NCI-H146 treated with DMSO at 0.1 percent for 48 hours (cell line): ENCODE results near the gene SGCE.
A peak's percentile ranks its signal among the peaks of the same experiment; 100 is the strongest.

ENCODE experiments used
- DNase-seq: peaks from one replicate; lab custom pipeline; 2025; ENCODE audit not compliant: unreplicated experiment; lab: John Stamatoyannopoulos, UW

Gene SGCE

DNA sequence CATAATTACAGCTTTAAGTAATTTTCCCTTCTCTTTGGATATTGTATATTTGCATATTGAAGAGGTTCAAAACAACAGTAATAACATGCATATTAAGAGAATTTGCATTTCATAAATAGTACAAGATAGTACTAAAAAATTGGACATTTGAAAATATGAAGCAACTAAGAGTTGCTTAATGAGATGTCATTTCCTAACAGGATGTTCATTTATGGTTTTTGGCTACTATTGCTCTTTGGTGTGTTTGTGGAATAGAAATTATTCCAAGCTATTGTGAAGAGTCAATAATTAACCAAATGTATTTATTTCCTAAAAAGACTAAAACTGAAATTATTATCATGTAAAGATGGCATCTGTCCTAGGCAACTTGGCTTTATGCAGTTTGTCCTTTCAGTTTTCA, 4.1 kb upstream of the SGCE start:
- DNase-seq: no peak

DNA sequence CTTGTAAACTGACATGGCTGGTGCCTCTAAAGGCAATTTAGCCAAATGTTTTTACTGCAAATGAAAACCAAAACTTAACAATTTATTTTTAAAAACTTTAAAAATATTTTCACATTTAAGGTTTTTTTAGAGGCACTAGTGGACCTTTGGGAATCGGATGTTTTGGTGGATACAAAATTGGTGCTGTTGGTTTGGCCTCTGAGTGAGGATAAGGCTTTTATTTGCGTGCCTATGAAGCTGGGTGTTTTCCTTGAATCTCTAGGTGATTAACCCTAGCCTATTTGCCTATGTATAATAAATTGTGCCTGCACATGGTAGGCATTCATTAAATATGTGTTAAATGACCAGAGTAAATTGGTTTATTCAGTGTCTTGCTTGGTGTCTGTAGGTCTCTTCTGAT, 2.9 kb upstream of the SGCE start:
- DNase-seq: peak; percentile 34

DNA sequence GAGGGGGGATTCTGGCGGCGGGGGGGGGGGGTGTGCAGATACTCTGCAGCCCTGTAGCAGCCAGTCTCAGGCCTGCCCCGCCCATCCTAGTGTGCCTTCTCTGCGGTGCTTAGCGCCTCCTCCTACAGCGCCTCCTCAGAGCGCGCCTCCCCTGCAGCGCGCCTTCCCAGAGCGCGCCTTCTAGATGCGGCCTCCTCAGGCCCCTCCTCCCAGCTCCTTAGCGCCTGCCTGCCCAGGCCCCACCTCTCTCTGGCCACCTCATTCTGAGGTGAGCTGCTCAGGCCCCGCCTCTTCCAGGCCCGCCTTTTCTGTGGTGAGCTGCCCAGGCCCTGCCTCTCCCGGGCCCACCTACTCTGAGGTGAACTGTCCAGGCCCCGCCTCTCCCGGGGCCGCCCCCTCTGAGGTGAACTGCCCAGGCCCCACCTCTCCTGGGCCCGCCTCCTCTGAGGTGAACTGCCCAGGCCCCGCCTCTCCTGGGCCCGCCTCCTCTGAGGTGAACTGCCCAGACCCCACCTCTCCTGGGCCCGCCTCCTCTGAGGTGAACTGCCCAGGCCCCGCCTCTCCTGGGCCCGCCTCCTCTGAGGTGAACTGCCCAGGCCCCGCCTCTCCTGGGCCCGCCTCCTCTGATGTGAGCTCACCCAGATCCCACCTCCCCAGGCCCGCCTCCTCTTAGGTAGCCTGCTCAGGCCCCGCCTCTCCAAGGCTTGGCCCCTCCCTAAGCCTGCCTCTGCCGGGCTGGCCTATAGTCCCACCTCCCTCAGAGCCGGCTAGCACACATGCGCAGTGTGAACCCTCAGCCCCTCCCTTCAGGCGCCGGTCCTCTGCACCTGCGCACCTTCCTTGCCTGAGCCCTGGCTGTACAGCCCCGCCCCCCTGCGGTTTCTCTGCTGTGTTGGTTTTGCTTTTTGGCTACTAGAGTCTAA, 2.1 kb upstream of the SGCE start:
- peak; percentile 94 for DNase-seq

DNA sequence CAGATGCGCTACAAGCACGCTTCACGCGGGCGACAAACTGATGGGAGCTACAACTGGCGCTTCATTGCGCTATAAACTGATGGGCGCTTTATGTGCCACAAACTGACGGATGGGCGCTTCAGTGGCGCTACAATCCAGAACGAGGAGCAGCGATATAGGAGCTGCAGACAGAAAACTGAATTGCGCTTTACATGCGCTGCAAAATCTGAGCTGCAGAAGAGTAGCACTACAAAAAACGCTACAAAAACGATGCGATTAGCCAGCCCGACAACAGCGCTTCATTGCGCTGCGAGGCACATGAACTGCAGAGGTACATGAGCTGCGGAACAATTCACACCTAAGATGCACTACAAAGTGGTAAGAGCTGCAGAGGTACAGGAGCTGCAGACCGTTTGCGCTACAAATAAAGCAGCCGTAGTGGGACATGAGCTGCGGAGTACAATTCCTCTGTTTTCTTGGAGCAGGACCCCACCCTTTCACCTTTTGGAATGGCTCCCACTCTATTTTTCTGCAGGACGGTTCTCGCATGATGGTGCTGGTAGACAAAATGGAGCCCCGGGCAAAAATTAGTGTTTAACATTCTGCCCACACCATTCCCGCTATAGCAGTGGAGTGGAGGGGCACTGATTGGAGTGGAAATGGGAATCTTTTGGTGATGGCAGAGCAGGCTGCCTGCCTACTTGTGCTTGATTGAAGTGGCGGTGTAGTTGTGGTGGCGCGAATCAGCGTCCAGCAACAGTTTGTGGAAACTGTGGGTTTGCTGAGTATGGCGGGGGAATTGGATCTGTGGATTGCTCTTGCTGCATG, 1.2 kb upstream of the SGCE start:
- DNase-seq: peak; percentile 51

DNA sequence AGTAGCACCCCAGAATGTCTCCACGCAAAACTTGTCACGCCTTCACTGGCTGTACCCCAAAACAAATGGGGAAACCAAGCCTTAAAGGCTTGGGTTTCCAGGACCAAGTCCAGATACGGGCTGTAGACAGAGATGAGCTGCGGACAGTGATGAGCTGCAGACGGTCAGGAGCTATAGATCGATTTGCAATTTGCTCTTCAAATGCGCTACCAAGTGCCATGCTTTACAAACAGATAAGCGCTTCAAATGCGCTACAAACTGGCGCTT, 658 bp upstream of the SGCE start:
- DNase-seq: no peak

DNA sequence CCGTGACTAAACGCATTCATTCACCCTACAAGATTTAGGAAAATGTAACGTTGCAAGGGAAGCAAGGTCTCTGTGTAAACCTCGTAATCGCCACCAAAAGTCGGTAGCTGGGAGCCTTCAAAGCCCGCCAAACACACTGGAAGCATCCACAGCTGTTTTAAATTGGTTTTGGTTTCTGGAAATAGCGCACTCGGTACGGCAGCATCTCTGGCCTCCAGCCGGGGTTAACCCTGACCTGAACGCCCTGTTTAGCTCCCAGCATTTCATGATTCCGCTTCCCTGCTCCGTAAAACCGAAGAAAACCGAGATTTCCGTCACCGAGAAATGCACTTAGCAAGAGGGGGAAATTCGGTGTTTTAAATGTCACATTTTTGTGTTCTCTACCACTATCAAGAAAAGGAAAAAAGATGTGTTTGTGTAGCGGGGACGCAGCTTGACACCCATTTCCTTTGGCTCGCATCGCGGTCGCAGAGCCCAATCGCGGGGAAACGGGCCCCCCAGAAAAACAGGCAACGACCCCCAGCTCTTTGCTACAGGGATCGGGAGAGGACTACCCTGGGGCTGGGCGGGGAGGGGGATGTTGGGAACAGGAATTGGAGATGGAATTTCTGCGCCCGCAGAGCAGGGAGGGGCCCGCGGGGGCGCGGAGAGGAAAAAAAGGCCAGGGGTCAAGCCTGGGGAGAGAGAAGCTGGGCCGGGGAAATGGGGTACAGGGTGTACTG, 646 bp downstream of the SGCE start:
- DNase-seq: no peak

DNA sequence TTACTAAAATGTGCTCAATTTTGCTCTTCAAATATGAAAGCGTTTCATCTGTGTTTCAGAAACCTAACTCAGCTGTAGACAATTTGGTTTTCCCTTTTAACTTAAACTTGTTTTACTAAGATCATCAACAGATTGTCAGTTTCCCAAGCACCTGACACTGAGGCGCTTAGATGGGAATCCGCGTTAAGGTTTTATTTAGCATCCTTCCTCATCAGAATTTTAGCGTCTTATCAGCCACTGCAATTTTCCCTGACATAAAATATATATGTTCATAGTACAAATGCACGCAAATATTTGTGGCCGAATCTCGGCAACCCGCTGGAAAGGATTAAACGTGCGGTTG, 1.2 kb downstream of the SGCE start:
- DNase-seq: no peak

DNA sequence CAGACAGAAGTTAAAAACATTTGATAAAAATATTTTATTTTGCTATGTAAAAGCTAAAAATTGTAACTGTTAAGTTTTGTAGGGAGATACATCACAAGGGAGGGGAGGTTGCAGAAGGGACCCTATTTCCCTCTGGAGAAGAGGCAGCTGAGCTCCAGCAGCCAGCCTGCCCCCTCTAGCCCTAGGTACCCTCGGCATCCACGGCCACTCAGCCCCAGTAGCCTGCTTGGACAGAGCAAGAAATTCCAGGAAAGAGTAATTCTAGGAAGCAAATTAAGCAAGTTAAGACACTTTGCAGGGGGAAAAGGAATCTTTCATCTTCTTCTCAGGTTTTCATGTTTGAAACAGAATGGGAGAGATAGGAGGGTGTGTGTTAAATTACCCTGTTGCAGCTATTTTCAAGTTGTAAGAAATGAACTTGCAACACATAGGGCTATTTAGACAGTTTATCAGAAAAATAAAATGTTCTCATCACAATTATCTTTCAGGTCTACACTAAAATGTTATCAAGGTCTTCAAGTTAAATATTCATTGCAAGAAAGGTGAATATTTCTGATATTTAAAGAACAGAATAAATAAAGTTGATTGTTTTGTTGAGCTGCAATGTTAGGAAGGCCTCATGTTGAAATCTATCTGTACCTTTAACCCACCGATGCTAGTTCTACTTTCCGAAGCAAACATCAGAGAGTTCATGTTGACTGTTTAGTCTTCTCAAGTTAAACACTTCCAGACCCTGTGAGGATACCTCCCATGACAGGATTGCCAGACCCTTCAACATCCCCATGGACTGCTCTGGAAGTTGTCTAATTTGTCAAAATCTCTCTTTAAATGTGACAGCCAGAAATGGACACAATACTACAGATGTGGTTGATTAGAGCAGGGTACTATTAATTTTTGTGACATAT, 5.5 kb downstream of the SGCE start:
- DNase-seq: no peak

DNA sequence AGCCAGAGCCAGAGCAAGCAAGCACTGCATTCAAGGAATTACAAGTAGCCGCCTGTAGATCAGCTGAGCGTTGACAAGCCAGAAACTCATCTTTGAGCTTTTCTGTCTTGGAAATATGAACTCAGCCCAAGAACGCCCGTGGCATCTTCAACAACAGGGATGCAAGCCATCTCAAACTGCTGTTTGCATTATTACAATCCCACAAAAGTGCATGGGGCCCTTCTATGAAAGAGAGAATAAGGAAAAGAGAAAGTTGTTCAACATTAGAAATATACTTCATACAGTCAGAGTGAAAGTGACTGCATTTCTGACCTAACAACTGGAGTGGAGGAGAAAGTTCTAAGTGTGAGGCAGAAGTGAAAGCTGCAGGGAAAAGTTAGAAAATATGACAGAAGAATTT, 6.5 kb downstream of the SGCE start:
- DNase-seq: no peak

DNA sequence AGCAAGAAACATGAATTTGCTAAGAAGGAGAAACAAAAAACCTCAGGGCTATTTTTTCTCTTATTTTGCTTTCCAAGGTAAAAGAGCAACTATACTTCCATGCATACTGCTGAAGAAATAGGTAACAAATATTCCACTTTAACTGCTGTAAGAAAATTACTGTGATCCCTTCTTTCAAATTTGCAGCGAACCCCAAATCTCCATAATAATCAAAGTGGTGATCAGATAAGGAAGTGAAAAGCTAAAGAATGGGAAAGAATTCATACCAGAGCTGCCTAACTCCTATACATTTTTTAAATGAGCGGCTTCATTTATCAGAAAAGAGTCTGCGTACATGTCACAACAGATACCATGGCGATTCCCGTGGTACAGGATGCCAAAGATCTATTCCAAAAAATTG, 7.2 kb downstream of the SGCE start:
- DNase-seq: no peak

DNA sequence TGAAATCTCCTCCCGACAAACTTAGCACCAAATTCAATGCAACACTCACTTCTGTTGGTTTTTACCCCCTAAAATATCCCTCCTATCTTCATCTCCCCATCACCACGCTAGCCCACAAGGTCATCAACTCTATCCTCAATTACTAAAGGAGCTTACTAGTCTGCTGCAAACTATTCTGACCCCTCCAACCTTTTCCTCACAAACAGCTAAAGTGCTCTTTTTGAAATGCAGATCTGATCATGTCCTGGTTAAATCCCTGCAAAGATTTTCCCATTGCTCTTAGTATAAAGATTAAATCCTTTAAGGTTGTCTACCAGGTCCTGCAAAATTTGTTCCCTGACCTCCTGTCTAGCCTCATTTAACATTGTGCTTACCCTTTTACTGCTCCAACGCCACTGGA, 8.6 kb downstream of the SGCE start:
- DNase-seq: no peak

DNA sequence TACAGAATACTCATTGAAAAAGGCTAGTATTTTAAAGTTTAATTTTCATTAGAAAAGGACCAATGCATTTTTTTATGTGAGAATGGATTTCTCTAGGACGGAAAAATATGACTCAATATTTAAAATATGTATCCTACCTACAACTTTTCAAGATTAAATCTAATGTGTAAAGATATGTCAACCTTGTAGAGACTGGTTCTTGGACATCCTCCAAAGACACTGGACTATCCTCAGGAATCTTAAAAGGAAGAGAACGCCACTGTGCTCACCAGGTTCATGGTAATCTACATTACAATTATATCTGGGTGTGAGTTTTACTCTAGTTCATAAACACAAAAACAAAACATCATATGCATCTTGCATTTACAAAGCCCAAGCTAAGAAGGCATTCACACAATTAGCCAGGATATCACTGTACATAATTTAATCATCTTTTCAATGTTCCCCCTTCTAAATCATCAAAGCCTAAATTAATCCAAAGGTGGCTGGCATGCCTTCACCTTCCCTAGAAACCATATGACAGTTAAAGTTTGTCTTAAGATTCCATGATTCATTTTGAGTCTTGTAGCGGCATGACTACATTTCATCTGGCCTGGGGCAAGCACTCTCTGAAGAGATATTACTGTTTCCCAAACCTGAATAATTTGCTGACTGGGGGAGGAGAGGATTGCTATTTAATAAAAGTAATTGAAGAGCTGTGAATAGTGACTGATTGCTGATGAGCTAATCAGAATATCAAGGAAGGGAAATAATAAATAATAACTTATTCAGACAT, 12.0 kb downstream of the SGCE start:
- DNase-seq: no peak

DNA sequence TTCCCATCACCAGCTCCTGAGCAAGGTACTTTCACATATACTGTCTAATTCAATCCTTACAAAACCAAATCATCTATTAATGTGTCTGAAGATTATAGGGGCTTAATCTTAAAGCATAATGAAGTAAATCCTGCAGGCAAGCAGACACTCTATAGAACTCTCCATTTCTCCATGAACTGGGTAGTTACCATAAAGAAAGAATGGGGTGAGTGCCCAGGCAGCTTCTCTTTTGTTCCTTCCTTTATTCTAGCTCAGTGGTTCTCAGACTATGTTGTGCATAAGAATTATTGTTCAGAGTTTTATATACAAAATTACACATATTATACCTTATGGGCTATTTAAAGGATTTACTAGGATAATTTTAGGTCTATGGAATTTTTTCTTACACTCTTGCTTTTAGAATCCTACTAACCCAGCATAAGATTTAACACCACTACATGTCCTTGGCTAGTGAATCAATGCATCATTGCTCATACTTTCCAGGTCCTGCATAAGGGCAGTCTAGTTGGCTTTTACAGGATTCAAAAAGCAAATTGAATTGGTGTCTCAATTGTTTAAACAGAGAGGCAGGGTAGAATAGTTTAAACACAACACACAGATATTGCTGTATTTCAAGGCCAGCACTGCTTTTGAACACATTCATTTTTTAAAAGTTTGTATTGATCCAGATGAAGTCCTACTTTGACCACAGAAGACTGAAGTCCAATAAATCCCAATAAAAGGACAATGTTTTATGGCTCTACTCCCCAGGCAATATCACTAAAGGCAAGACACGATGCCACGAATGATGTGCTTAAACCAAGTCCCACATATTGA, 12.9 kb downstream of the SGCE start:
- DNase-seq: no peak

DNA sequence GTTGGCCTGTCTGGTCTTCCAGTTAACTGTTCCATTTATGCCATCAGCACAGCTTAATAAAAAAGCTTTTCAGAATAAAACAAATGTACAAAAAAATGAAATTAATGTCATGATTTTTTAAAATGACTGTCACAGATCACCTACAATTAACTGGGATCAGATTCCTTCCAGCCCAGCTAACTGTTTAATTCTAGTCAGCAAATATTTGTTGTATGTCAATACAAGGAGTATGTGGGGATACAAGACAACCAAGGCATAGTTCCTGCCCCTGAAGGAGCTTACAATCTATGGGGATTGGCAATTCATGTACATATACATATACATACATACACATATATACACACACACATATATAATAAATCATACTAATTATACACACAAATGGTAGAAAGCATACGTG, 16.5 kb downstream of the SGCE start:
- DNase-seq: no peak

DNA sequence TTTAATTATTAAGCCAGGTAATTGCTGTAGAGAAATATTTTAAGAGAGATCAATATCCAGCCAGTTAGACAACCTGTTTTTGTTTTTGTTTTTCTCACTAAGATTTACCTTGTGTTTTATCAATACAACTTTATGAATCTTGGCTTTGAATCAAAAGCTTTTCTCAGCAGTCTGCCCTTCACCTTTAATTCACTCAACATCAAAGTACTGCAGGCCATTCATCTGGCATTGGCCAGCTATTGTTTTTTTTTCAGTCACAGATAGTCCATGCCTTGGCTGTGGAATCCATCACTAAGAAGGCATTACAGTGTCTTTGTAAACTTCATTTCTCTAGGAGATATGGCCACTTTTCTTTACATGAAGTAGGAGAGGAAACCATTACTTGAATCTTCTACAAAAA, 20.2 kb downstream of the SGCE start:
- DNase-seq: no peak

DNA sequence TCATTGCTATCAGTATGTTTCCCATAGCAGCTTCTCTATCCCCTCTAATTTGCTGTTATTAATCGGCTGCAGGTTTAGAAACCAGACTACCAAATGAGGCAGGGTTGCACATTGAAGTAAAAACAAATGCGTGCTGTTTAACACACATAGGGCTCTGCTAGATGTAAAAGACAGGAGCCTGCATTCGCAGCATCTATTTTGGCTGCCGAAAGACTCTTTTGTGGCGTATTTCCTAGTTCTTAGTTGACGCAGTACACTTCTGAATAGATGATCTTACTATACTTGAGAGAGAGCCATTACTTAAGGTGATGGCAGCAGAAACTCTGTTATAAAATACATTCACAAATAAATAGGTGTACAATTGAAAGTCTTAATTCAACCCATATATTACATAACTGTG, 21.4 kb downstream of the SGCE start:
- no peak for DNase-seq

DNA sequence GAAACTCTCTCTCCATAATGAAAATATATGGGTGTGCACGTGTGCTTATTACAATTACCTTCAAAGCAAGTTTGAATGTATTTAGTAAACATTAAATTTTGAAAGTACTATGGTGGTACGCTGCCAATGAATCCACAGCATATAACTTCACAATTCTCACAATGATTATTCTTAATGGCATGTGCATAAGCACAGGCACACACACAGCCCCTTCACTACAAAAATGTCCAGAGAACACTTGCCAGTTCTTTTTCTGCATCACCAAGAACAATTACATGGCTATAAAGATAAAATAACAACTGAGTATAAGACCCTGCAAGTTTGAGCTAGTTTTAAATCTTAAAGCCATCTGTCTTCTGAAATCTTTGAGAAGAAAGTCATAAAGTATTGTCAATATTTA, 22.2 kb downstream of the SGCE start:
- no peak for DNase-seq

DNA sequence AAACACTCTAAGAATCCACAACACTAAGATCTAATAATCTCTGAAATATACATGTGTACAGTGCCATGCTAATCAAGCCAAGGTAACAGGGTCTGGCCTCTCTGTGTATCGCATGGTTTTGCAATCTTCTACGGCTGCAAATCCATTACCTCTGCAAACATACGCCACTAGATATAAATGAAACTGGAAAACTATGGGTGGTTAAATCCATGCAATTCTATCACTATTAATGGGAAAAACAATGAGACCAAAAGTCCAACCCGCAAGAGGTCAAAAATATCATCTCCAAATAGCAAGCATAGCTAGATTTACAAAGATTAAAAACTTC, 23.0 kb downstream of the SGCE start:
- no peak for DNase-seq

DNA sequence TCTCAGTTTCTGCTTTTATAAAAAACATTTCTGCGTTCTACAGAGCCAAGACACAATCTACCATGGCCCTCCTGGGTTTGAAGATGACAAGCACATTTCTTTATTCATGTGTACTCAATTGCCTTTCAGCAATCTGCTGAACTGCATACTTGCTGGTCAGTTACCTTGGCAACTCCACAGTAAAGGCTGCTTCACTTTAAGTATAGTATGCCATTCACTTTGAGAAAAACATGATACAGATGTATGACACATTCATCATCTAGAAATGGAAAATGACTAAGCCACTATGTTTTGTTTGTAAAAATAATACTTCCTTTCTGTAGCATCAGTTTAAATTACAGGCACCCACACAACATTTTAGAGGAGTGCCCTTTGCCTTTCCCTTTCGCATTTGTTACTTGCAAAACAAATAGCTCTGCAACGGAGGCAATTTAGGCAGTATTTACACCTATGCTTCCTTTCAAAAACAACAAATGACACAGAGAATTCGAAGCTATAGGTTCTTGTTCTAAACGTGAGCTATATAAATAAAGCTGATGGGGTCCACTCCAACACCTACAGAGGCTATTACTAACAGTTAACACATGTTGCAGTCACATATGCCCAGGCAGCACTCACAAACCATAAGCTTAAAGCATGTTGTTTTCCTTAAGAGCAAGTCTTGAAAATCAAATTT, 23.5 kb downstream of the SGCE start:
- no peak for DNase-seq
